ENCODE results near the gene OR5H14. TPM values are rescaled to one million over a fixed set of nuclear protein-coding genes. Genes with fewer than 3 reads are reported as not detected.
"Not testable (repeated sequence)": the region's sequence is repeated elsewhere in the genome, so short reads cannot be mapped to it uniquely, and the experiment has no call there.

OR5H14 gene
- total and polyA plus RNA-seq, 2 of the 13 experiments (the other 11 are each of a cell fraction or from before 2014, with no cell fraction given) = not detected

DNA sequence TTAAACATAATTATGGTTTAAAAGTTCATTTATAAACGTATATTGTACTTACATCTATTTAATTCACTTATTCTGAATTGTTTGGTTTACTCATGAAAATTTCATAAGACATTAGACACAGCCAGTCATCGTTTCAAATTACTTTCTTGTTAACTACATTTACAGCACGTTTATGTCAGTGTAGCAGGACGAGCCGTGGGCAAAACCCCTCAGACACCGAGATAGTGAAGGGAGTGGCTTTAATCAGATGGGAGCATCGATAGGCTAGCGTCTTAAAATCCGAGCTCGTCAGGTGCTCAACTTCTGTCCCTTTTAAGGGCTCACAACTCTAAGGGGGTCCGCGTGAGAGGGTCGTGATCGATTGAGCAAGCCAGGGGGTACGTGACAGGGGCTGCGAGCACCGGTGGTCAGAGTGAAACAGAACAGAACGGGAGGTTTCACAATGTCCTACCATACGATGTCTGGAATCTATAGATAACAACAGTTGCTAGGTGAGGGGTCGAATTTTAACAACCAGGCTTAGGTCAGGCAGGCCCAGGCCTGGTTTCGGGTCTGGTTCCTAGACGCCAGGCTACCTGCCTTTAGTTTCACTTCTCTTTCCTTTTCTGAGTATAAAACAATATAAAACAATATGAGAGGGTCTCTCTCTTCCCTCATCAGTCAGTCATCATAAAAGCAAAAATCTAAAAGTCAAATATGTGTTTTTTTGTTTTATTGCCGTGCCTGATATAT, 9.3 kb upstream of the OR5H14 start:
- intact Hi-C loops (cut with micrococcal nuclease; ENCODE audit: unreplicated experiment); H3K27me3 ChIP-seq (ENCODE audit: control insufficient read depth in 1 of 2, insufficient read depth in 2 of 2, low read length in 2 of 2); in situ Hi-C loops (cut with HindIII; ENCODE audit: extremely low pct_ligation_motif_present, low pct_unique_long_range_greater_than_20kb); H3K27ac ChIP-seq (ENCODE audit: extremely low read length, insufficient read depth, low read length); H3K4me3 ChIP-seq (replicated peaks in 1 of 3; ENCODE audit: insufficient read depth in 1 of 3, low read depth in 2 of 3, low read length in 3 of 3); H3K36me3 ChIP-seq (replicated peaks in 1 of 2; ENCODE audit: control insufficient read depth in 1 of 2, insufficient read depth in 2 of 2, low read length in 2 of 2); DNase-seq (ENCODE audit: low spot score); CTCF ChIA-PET (ENCODE audit: low intra/inter-chr PET ratio, low total read pairs); ATAC-seq; H3K4me1 ChIP-seq (ENCODE audit: insufficient read depth, low read length); POLR2A ChIA-PET; FAIRE-seq; H4K20me1 ChIP-seq (ENCODE audit: insufficient read depth, low read length); H3K9me3 ChIP-seq (ENCODE audit: low read length); H3K9ac ChIP-seq (ENCODE audit: insufficient read depth, low read depth, low read length); H2AFZ ChIP-seq (ENCODE audit: low read length); BruUV-seq (replicated peaks); H3K79me2 ChIP-seq (ENCODE audit: insufficient read depth, low read length): not testable (repeated sequence)
- H3K4me2 ChIP-seq (ENCODE audit: low read depth, low read length) = peak overlapping the region; percentile 23; the same call in 1 of the 2 replicates
- 5% methylated on average over 17 of the region's 23 CpGs for WGBS (ENCODE audit: low lambda C conversion rate)

DNA sequence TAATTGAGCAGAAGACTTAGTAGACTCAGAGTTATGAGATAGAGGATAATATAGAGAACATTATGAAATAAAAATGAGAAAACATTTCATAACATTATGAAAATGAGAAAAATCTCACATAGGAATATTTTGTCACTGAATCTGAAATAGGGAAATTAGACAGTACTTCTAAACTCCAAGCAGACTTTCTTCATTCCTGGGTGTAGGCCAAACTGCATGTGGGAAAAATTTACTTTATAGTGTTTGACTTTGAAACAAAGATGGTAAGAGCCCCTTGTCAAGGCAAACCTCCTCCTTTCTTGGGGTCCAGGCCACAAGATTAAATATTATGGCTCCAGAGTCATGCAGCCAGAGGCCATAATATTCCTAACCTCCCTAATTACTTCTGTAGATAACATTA, 6.7 kb upstream of the OR5H14 start:
- in situ Hi-C loops (cut with HindIII; ENCODE audit: extremely low pct_ligation_motif_present, low pct_unique_long_range_greater_than_20kb) = no loop called here
- TF ChIP-seq TRIM24 (CRISPR knock-in tag; IDR thresholded peaks at IDR 0.05) (no peak), TAF15 (IDR thresholded peaks at IDR 0.05; ENCODE audit: low read depth, low read length, poor library complexity, severe bottlenecking) (no peak), ZNF121 (CRISPR knock-in tag; IDR thresholded peaks at IDR 0.05) (no peak), ELF1 (CRISPR knock-in tag; IDR thresholded peaks at IDR 0.05) (no peak), YY1 (IDR thresholded peaks at IDR 0.05; ENCODE audit: insufficient read depth, insufficient replicate concordance, low read depth, low read length) (no peak), U2AF2 (IDR thresholded peaks at IDR 0.05; ENCODE audit: low read depth, low read length) (no peak), ZNF766 (CRISPR knock-in tag; IDR thresholded peaks at IDR 0.05; ENCODE audit: borderline replicate concordance) (no peak), POLR2AphosphoS2 (IDR thresholded peaks at IDR 0.05; ENCODE audit: low read depth, low read length) (no peak), ATF7 (IDR thresholded peaks at IDR 0.05) (no peak), ATF7 (CRISPR knock-in tag; IDR thresholded peaks at IDR 0.05) (no peak), ZNF431 (CRISPR knock-in tag; IDR thresholded peaks at IDR 0.05; ENCODE audit: borderline replicate concordance, low read depth) (no peak), SMARCC2 (IDR thresholded peaks at IDR 0.05) (no peak), ZNF83 (CRISPR knock-in tag; IDR thresholded peaks at IDR 0.05; ENCODE audit: borderline replicate concordance) (no peak), HDAC6 (IDR thresholded peaks at IDR 0.05; ENCODE audit: low read depth, low read length) (no peak)
- TF ChIP-seq, protein P1, sequence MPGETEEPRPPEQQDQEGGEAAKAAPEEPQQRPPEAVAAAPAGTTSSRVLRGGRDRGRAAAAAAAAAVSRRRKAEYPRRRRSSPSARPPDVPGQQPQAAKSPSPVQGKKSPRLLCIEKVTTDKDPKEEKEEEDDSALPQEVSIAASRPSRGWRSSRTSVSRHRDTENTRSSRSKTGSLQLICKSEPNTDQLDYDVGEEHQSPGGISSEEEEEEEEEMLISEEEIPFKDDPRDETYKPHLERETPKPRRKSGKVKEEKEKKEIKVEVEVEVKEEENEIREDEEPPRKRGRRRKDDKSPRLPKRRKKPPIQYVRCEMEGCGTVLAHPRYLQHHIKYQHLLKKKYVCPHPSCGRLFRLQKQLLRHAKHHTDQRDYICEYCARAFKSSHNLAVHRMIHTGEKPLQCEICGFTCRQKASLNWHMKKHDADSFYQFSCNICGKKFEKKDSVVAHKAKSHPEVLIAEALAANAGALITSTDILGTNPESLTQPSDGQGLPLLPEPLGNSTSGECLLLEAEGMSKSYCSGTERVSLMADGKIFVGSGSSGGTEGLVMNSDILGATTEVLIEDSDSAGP (CRISPR knock-in tag; IDR thresholded peaks at IDR 0.05; ENCODE audit: borderline replicate concordance) = no peak
- TF ChIP-seq, protein P2, sequence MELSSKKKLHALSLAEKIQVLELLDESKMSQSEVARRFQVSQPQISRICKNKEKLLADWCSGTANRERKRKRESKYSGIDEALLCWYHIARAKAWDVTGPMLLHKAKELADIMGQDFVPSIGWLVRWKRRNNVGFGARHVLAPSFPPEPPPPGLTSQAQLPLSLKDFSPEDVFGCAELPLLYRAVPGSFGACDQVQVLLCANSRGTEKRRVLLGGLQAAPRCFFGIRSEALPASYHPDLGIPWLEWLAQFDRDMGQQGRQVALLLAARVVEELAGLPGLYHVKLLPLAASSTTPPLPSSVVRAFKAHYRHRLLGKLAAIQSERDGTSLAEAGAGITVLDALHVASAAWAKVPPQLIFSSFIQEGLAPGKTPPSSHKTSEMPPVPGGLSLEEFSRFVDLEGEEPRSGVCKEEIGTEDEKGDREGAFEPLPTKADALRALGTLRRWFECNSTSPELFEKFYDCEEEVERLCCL (CRISPR knock-in tag; IDR thresholded peaks at IDR 0.05; ENCODE audit: borderline replicate concordance) = no peak

More for the DNA sequence above, 6.7 kb upstream of the OR5H14 start:
- Histone ChIP-seq H3K27ac (ENCODE audit: extremely low read length, insufficient read depth, low read length) (no peak overlapping the region), H3K9ac (ENCODE audit: insufficient read depth, low read depth, low read length) (no peak overlapping the region), H3K27me3 (ENCODE audit: control insufficient read depth in 1 of 2, insufficient read depth in 2 of 2, low read length in 2 of 2) (no peaks in the 10 kb centered on the region), H3K79me2 (ENCODE audit: insufficient read depth, low read length) (no peaks in the 10 kb centered on the region), H3K9me3 (ENCODE audit: low read length) (no peaks in the 10 kb centered on the region), H3K36me3 (replicated peaks in 1 of 2; ENCODE audit: control insufficient read depth in 1 of 2, insufficient read depth in 2 of 2, low read length in 2 of 2) (no peaks in the 10 kb centered on the region), H3K4me2 (ENCODE audit: low read depth, low read length) (no peak overlapping the region), H2AFZ (ENCODE audit: low read length) (no peak overlapping the region), H3K4me3 (replicated peaks in 1 of 3; ENCODE audit: insufficient read depth in 1 of 3, low read depth in 2 of 3, low read length in 3 of 3) (no peak overlapping the region), H4K20me1 (ENCODE audit: insufficient read depth, low read length) (no peaks in the 10 kb centered on the region), H3K4me1 (ENCODE audit: insufficient read depth, low read length) (no peaks in the 10 kb centered on the region)
- CTCF ChIA-PET (ENCODE audit: low intra/inter-chr PET ratio, low total read pairs) = no interaction called here
- no TSS peak for BruUV-seq (replicated peaks)
- no peak for FAIRE-seq
- ATAC-seq = no peak
- intact Hi-C loops (cut with micrococcal nuclease; ENCODE audit: unreplicated experiment) = loop anchor here (2.0 kb wide), 1 partner anchor 42 kb away; no protein-coding TSS in a partner anchor
- DNase-seq (ENCODE audit: low spot score) = no peak
- POLR2A ChIA-PET = no interaction called here
